ENCODE results near the gene ARG2. TPM values are rescaled to one million over a fixed set of nuclear protein-coding genes. Genes with fewer than 3 reads are reported as not detected.

Gene ARG2
- 1 to 10 TPM; 1.9 to 5.1 TPM for total RNA-seq
- long read RNA-seq, donor 1, partial matches to known transcripts, result 0 of 3 reads
- long read RNA-seq, donor 1, other reads (novel, unspliced or antisense), result 2 of 3 reads
- long read RNA-seq, donor 2, transcript ARG2-201 (8 exons, 2,045 nt), result major isoform, 13 of 17 reads
- long read RNA-seq, donor 2, partial matches to known transcripts, result 1 of 17 reads
- long read RNA-seq, donor 2, other reads (novel, unspliced or antisense), result 3 of 17 reads

DNA sequence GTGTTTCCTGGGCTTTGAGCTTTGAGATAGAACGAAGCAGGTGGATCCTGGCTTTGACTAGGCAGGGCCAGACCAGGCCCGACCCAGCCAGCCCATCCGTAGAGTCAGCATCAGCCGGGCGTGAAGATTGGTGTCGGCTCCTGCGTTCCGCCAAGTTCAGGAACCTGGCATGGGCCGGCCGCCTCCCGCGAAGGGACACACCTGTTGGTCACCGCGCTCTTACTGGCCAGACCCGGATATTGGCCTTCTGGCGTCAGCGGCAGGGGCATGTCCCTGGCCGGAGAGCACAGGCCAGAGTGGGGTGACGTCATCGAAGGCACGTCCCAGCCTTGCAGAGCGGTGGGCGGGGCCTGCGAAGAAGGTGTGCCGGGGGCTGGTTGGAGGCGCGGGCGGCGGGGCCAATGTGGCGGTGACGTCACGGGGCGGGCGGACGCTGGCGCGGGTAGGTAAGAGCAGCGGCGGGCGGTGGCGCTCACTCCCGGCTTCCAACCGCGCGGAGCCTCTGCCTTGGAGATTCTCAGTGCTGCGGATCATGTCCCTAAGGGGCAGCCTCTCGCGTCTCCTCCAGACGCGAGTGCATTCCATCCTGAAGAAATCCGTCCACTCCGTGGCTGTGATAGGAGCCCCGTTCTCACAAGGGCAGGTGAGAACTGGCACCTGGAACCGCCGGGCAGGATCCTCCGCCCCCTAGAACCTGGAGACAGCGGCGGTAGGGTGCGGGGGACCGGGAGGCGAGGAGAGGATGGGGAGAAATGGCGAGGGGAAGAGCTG, at the start of gene ARG2:
ARG2 (plus strand) TSS at position 475 of the 771 bp plus-strand sequence; CDS start at position 533, 58 bp downstream.
- DNase-seq (ENCODE audit: low spot score), result peak; percentile 98
- intact Hi-C loops (cut with DNase I), result loop anchor here in 1 of 2 donors (5.0 kb wide), 1 partner anchor 48 kb away; no protein-coding TSS in a partner anchor

DNA sequence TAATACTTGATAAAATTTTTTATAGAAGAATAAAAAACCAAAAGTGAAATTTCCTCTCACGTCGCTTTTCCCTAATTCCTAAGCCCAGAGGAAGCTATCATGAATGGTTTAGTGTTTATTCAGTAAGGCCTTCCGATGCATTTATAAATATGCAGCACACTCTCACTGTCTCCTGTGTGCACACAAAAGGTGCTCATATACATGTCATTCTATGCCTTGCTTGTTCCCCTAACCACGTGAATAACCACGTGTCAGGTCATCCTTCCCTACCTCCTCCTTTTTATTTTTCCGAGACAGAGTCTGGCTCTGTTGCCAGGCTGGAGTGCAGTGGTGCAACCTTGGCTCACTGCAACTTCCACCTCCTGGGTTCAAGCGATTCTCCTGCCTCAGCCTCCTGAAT, 49.3 kb upstream of the ARG2 start:
- intact Hi-C loops (cut with DNase I), result loop anchor here in 1 of 2 donors (5.0 kb wide), 2 partner anchors 43 to 143 kb away; no protein-coding TSS in a partner anchor
- no peak for DNase-seq (ENCODE audit: low spot score)

DNA sequence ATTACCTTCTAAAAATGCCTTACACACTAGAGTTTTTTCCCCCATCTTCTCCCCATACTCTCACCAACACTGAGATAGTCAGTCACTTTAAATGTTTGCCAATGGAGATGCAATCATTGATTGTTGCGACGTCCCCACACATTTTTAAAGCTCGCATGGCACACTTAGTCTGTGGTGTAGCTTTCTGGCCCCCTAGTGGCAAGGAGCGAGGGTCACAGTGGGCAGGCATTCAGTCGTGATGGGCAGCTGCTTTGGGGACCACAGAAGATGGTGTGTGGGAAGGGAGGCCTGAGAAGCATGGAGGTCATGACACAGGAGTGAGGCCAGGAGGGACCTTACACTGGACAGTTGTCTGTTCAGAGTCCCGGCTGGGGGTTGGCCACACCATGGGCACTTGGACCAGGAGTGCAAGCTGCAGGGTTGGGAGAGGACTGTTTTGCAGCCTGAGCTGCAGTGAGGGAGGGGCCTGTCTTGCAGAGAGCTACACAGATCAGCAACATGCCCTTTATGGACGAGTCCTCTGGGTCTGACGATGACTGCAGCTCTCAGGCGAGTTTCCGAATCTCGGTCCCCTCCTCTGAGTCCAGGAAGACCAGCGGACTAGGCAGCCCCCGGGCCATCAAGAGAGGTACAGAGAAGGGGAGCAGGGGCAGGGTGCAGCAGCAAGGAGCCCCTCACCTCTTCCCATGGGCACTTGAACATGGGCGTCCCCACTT, 48.3 kb upstream of the ARG2 start:
- intact Hi-C loops (cut with DNase I), result loop anchor here in 1 of 2 donors (5.0 kb wide), 2 partner anchors 44 to 144 kb away; no protein-coding TSS in a partner anchor
- peak; percentile 86 for DNase-seq (ENCODE audit: low spot score)

DNA sequence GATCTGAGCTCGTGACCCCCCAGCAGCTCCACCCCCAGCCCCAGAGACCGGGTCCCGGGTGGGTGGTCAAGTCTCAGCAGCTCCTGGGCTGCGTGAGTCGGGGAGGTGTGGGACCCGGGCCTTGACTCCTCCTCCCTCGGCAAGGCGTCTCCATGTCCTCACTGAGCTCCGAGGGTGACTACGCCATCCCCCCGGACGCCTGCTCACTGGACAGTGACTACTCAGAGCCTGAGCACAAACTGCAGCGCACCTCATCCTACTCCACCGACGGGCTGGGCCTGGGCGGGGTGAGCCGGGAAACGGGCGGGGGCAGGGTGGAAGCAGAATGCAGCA, 47.8 kb upstream of the ARG2 start:
- DNase-seq (ENCODE audit: low spot score), result peak; percentile 65
- intact Hi-C loops (cut with DNase I), result loop anchor here in 1 of 2 donors (1.0 to 5.0 kb wide), 3 partner anchors 45 to 157 kb away; no protein-coding TSS in a partner anchor

DNA sequence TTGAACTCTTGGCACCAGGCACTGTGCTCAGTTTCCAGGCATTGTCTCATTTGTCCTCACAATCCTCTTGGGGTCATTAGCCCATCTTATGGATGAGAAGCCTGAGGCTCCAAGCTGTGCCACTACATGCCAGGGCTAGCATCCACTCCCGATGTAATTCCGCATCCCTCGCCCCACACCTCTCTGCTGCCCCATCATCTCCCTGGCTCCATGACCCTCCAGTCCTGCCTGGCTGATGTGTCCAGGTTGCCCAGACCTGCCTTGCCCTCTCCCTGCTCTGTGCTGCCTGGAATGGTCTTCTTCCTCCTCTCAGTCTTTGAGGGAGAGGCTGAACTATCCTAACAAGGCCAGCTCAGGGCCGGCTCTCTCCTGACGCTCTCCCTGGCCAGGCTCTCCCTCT, 47.1 kb upstream of the ARG2 start:
- DNase-seq (ENCODE audit: low spot score), result peak; percentile 56
- intact Hi-C loops (cut with DNase I), result loop anchor here in 1 of 2 donors (1.0 to 5.0 kb wide), 3 partner anchors 45 to 157 kb away; no protein-coding TSS in a partner anchor

DNA sequence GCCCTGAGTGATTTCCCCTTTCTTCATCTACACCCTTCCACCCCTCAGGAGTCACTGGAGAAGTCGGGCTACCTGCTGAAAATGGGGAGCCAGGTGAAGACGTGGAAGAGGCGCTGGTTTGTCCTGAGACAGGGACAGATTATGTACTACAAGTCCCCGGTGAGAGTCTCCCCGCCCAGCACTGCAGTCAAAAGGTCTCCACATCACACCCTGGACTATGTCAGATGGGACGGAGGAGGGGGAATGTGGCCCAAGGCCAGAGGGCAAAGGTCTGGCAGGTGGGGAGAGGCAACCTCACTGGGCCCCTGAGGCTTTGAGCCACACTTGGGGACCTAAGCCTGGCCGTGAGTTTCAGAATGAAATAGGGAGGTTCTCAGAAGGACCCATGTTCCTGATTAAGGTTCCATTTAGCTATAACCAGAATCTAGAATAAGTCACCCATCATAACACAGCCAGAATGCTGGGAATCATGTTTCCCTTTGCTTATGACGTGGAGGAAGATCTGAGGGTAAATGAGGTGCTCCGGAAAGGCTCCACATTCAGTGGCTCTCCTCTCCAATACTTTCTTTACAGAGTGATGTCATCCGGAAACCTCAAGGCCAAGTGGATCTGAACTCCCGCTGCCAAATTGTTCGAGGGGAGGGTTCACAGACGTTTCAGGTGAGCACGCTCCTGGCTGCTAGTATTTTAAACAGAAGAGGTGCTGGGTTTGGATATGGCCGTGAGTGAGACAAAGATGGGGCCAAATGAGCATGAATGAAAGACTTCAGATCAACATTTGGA, 46.3 kb upstream of the ARG2 start:
- intact Hi-C loops (cut with DNase I), result loop anchor here in 1 of 2 donors (5.0 kb wide), 2 partner anchors 46 to 146 kb away; no protein-coding TSS in a partner anchor

DNA sequence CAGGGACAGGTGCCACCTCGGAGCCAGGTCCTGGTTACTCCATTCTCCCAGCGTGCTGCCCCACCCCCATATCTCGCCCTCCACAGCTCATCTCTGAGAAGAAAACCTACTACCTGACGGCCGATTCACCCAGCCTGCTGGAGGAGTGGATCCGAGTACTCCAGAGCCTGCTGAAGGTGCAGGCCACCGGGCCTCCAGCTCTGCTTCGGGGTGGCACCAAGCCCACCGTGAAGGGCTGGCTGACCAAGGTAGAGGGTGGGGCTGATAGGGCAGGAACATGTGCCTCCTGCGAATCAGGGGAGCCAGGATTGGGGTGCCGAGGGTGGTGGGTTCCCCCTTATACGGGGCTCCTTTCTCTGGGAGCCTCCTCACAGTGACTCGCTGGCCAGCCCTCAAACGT, 45.6 kb upstream of the ARG2 start:
- peak; percentile 75 for DNase-seq (ENCODE audit: low spot score)

More for the DNA sequence above, 46.3 kb upstream of the ARG2 start:
- DNase-seq (ENCODE audit: low spot score), result peak; percentile 30

DNA sequence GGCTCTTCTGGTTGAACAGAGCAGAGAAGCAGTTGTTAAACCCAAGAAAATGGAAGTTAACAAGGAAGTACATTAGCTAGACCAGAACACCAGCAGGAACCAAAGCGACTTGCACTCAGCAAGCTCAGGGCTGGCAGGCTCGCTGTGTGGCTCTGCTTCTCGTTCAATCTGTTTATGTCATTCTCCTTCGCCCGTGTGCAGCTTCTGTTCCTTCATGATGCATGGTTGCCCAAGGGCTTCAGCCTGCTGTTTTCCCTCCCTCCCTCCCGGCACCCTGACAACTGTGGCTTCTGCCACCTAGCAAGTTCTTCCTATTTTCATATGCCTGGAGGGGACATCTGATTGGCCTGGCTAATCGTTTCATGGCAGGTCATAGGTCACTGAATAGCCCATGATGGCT, 44.9 kb upstream of the ARG2 start:
- intact Hi-C loops (cut with DNase I), result loop anchor here in 1 of 2 donors (5.0 kb wide), 2 partner anchors 48 to 148 kb away; no protein-coding TSS in a partner anchor

More for the DNA sequence above, 45.6 kb upstream of the ARG2 start:
- intact Hi-C loops (cut with DNase I), result loop anchor here in 1 of 2 donors (5.0 kb wide), 2 partner anchors 47 to 147 kb away; no protein-coding TSS in a partner anchor

DNA sequence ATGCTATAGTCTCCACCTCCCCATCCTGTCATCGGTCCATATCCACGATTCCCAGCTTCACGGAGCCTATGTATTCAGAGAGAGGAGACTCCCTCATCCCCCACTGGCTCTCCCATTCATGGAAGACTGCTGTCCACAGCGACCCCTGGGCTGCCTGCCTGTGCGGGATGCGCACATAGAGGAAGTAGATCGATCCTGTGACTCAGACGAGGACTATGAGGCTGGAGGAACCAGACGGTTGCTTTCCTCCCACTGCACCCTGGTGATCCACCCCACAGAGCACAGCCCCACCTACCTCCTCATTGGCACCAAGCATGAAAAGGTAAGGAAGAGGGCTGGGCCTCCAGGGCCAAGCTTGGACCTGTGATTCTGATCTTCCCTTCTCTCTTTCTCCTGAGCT, 44.0 kb upstream of the ARG2 start:
- peak; percentile 74 for DNase-seq (ENCODE audit: low spot score)
- intact Hi-C loops (cut with DNase I), result no loop called here

More for the DNA sequence above, 44.9 kb upstream of the ARG2 start:
- DNase-seq (ENCODE audit: low spot score), result peak; percentile 47

DNA sequence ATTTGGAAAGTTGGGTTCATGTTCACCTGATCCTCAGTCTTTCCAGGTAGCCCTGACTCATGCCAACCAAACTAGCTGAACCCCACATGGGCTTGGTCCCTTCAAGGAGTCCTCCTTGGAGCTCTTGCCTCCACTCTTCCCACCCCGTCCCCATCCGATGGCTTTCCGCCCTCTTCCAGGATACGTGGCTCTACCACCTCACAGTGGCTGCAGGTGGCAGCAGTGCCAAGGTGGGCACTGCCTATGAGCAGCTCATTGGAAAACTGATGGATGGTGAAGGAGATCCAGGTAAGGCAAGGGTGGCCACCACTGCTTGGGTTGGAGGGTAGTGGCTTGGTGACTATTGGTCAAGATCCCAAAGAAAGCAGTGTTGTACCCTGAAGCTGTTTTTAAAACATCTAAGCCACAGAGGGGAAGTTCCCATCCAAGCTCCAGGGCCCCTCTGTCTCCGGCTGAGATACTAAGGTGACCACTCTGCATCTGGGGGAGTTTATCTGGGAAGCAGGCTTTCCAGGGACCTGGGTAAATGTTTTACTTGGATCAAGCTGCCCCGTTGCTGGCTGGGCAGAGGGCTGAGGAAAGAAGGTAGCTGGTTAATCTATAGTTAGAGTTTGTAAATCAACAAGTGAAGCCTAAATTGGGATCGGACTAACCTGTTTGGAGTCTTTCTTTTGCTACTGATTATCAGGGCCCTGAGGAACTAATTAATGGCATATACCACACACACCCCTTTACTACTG, 43.3 kb upstream of the ARG2 start:
- intact Hi-C loops (cut with DNase I), result no loop called here
- DNase-seq (ENCODE audit: low spot score), result peak; percentile 36

DNA sequence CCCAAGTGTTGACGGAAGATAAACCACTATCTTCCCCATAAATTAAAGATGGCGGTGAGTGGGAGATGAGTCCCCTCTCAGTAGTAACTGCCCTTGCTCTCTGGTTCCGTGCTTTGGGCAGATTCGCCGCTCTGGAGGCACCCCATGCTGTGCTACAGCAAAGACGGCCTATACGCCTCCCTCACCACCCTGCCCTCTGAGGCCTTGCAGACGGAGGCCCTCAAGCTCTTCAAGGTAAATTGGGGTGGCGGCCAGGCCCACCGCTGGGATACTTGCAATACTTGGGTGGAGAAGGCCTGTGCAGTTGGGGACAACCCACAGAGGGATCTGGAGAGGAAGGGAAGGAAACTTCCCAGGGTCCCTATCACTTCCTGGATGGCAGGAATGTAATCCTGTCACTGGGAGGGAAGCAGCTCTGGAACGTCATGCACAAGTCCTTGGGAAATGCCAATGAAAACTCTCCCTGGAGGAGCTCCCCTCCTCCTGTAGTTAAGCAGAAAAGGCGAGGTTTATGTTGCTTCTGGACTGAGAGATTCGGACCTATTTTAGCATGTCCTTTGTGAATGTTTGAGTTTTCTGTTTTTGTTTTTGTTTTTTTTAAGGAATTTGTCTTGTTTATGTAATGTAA, 42.4 kb upstream of the ARG2 start:
- intact Hi-C loops (cut with DNase I), result no loop called here
- DNase-seq (ENCODE audit: low spot score), result peak; percentile 52

DNA sequence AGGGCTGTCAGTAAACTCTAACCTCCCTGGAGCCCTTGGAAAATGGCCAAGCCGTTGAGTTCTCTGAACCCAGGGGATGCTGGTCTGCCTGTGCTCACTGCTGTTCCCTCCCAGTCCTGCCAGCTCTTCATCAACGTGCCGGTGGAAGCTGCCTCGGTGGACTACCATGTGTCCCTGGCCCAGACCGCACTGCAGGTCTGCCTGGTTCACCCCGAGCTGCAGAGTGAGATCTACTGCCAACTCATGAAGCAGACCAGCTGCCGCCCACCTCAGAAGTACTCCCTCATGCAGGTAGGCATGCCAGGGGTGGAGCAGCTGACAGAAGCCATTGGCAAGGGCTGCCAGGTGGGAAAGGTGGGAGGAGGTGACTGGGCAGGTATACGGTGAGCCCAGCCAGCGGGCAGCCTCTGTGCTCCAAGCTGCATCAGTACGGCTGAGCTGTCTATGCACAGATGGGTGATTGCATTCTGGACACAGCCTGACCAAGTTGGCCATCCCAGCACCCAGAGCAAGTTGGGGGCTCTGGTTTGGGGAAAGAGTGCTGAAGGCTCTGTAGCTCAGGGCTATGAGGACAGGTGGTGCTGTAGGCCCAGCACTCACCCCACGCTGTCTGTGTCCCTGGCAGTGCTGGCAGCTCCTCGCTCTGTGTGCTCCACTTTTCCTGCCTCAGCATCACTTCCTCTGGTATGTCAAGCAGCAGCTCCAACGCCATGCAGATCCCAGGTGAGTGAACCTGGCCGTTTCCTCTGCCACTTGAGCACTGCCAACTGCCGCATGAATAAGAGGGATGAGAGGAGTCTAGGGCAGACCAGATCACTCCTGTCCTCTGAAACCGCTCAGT, 41.6 kb upstream of the ARG2 start:
- DNase-seq (ENCODE audit: low spot score), result no peak
- intact Hi-C loops (cut with DNase I), result no loop called here

DNA sequence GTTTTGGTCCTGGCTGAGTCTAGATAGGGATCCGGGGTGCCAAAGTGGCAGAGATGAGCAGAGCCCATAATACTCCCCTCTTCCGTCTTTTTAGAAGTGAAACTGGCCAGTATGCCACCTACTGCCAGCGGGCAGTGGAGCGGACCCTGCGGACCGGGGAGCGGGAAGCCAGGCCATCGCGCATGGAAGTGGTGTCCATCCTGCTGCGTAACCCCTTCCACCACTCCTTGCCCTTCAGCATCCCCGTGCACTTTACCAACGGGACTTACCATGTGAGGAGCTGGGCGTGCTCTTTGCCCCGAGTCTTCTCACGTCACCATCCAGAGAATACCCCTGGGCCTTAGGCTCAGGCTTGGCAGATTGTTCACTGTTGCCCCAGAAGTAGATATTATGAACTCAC, 40.7 kb upstream of the ARG2 start:
- intact Hi-C loops (cut with DNase I), result no loop called here
- no peak for DNase-seq (ENCODE audit: low spot score)

DNA sequence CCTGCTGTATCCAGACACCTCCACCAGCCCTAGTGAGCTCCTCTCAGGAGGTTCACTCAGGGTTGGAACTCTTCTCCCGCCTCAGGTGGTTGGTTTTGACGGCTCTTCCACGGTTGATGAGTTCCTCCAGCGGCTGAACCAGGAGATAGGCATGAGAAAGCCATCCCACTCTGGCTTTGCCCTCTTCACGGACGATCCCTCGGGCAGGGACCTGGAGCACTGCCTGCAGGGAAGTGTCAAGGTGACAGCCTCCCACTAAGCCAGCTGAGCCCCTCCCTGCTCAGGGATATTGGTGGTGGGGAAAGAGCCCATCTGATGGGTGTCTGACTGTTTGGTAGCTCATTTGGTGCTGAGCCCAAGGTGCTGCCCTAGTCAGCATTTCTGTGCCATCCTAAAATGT, 40.1 kb upstream of the ARG2 start:
- DNase-seq (ENCODE audit: low spot score), result no peak
- intact Hi-C loops (cut with DNase I), result loop anchor here in 1 of 2 donors (10.0 kb wide), 1 partner anchor 125 kb away; the partner anchor contains the start of gene RDH12

DNA sequence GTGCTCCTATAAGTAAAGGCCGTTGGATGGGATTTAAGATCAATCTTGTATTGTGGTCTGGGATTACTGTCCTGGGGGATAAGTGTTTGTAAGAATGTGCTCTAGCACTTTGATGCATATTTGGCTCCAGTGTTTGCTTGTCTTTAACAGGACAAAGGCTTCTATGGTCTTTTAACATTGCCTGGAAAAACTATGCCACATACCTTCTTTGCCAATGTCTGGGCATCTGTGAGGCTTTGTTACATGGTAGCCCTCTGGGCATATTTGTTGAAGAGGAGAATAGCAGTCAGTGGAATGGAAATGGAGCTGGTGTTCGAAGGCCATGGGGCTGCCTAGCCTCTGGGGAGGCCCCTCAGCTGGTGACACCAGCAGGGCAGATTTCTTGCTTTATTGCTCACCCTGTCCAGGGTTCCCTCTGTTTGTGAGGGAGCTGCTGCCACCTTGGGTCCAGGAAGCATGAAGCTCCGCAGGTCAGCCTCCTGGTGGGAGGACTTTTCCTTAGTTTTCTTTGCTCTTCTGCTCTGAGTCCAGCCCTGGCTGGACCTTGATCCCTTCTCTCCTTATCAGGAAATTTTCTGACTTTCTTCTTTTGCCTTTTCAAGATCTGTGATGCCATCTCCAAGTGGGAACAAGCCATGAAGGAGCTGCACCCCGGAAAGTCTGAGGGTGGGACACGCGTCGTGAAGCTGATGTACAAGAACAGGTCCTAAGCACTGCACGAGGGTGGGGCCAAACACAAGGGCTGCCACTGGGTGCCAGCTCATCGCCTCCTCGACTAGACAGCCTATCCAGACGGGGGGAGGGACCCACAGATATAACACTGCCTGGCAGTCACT, 39.2 kb upstream of the ARG2 start:
- no peak for DNase-seq (ENCODE audit: low spot score)

DNA sequence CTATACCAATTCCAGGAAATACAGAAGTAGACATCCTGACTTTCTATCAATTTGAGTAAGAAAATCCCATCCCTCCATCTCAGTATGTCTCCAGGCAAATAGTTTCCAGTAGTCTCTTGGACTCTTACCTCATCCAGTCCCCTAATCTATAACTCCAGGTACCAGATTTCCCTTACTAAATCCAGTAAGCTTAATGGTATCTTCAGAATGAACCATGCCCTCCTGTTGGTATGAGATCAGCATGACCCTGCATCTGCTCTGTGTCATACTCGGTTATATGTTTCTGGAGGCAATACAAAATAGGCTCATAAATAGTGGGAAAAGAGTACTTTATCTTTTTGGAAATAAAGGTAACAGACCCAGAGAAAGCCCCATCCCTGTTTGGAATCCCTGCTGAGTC, 38.1 kb upstream of the ARG2 start:
- no peak for DNase-seq (ENCODE audit: low spot score)
- intact Hi-C loops (cut with DNase I), result loop anchor here in 1 of 2 donors (10.0 kb wide), 1 partner anchor 123 kb away; the partner anchor contains the start of gene RDH12

More for the DNA sequence above, 39.2 kb upstream of the ARG2 start:
- intact Hi-C loops (cut with DNase I), result loop anchor here in 1 of 2 donors (10.0 kb wide), 1 partner anchor 124 kb away; the partner anchor contains the start of gene RDH12
